NOMO-1 (cell line): ENCODE data around the gene CD63.

ENCODE experiments used
- DNase-seq, 2 experiments: peaks; one replicate each; lab custom pipeline; 2025; ENCODE audit not compliant: unreplicated experiment in 2 of 2; lab: John Stamatoyannopoulos, UW

The CD63 gene

DNA sequence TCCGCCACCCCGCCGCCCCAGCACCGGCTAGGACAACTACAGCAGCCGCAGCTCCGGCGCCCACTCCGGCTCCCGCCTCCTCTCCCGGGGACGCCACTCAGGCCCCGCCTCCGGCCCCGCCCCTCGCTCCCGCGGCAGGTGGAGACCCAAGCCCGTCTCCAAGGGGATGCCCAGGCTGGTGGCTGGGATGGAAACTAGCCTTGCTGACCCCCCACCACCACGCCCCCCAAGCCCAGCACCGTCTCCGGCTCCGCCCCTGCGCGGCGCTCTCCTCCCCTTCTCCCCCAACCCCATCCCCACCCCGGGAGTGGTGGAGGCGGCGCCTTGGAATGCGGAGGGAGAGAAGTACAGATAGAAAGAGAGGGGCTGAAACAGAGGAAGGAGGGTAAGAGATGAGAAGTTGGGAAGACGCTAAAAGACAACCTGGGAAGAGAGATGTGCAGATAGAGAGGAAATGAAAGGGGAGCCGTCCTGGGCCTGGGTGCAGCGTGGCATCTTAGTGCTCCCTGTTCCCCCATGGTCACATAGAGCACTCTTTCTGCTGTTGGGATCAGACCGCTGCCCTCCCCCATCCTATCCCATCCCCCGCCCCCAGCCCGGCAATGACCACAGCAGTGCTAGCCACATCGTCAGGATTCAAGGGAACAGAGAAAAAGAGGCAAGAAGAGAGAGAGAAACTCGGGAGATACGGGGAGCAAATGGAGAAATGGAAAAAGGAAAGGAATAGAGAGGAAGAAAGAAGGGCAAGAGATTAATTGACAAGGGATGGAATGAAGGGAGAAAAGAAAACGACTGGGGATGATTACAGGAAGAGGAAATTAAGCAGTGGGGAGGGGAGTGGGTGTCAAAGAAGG is 20.7 kb downstream of the CD63 start, which contains the start of gene ITGA7:
ITGA7 (minus strand) TSS at position 64 of the 854 bp plus-strand sequence. CDS start 222 bp downstream, outside the sequence.
- DNase-seq = no peak

DNA sequence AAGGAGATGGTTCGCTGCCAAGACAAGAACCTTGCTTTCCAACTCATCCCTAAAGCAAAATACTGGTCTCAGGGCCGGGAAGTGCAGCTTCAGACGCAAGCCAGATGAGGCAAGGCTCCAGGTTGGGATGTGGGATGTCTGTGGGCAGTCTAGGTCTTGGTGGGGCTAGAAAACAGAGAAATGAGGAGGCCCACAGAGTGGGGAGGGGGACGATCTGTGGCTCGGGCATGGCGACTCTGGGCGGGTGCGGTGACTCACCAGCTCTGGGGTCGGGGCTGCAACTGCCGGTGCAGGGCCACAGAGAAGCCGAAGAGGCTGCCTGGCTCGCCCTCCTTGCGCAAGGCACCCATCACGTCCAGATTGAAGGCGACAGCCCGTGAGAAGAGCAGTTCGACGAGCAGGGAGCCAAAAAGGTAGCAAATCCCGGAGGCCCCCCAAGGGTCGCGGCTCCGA is 21.6 kb downstream of the CD63 start:
- peak; percentile 41 to 76 for DNase-seq

DNA sequence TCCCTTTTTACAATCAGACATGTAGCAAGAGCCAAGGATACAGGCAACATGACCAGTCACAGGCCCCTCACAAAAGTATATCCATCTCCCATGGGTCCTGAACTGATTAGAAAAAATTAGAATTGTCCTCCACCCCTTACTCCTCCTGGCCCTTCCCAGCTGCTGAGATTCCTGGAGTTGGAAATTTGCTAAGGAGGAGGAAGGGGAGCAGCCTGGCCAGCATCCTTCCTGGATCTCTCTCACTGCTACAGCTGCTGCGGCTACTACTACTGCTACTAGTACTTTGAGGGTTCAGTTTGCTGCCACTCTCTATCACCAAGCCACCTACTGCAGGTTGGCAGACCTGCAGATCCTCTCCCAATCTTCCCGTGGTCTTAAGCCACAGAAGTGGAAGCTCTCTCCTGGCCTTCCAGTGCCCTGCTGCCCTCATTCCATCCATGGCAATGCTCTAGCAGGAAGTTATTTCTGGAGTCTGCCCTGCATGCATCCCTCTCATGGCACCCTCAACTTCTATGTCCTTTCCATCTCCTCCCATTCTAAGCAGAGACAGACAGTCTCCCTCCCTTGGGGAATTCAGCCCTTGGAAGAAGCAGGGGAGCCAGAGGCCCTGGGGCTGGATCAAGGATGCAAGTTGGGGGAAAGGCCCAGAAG is 22.1 kb downstream of the CD63 start:
- DNase-seq = no peak

DNA sequence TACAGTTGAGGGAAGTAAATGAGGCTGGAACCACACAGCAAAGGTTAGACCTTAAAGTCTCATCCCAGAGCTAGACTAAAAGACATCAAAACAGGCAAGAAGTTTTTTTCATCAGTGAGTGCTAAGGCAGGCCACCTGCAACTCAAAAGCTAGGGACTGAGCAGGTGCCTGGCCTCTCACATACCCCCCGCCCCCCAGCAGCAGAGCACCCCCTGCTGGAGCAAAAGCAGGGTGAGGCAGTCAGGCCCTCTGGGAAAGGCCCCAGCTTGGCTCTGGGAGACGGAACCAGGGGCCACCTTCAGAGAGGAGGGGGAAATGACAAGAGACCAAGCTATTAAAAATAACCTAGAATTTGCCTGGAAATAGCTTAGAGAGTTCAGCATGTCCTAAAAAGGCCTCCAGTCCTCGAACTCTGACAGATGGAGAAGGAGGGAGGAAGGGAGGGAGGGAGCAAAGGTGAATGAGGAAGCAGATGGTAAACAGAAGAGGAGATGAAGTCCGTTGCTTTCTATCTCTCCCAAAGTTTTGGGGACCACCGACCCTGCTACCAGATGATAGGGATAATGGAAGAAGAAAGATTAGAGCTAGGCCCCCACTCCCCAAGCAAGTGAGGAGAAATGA is 22.9 kb downstream of the CD63 start:
- peak in 1 of 2 experiments; percentile 16 for DNase-seq

DNA sequence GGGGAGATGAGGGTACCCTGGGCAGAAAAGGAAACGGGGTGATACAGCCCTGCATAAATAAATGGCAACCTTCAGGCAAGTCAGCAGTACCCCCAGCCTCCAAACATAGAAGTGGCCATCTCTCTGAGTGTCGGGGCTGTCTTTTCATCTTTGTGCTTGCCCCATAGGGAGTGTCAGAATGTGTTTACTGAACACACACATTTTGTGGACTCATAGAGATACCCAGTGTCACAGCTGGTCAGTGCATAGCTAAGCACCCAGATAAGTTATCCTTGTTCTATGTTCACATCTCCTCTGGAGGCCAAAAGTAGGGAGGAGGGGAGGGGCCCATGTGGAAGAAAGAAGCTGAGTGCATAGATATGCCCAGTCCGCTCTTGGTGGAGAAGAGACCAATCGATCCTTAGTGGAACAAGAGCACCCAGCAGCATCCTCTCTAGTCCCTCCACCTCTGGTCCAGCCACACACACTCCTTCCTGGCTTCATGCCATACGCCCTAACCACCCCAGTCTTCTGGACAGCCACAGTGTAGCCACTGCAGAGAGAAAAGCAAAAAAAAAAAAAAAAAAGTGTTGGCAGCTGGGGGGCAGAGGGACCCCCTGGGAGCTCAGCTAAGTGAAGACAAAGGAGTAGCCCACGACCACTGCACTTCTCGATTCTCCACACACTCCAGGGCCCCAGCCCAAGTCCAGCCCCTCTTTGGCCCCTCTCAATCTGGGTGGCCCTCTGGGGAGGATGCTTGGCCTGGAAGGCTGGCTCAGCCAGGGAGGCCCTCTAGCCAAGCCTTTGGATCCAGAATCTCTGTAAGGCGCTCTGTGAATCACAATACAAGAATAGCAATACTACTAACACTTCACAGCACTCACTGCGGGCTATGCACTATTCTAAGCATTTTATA is 23.7 kb downstream of the CD63 start:
- DNase-seq = no peak

DNA sequence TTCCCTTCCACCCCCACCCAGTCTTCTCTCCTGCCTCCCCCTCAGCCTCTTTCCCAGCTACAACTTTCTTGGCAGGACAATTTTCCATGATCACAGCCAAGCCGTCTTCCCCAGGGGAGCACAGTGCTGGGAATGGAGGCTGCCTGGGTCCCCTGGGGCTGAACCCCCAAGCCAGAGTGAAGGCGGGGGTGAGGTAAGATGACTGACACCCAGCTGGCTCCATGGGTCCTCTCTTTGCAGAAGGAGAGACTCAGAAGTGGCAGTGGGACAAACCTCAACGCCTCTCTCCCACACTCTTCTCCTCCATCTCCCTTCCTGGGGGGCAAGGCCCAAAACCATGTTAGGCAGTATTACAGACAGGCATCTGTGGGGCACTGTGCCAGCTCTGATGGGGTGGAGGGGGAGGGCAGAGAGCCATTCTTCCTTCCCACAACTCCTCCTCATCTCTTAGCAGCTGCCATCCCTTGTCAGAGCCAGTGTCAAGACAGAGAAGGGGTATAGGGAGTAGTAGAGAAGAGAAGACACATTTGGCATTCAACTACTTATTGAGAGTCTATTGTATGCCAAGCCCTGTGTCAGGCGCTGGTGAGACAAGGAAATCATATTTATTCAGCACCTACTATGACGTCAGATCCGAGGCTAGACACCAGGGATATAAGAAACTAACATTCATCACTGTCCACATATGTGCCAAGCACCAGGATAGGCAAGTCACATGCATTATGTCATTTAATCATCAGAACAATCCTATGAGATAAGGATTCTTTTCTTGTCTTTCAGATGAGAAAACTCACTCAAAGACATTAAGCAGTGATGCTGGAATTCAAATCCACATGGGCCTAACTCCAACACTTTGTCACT is 24.7 kb downstream of the CD63 start:
- DNase-seq = no peak

DNA sequence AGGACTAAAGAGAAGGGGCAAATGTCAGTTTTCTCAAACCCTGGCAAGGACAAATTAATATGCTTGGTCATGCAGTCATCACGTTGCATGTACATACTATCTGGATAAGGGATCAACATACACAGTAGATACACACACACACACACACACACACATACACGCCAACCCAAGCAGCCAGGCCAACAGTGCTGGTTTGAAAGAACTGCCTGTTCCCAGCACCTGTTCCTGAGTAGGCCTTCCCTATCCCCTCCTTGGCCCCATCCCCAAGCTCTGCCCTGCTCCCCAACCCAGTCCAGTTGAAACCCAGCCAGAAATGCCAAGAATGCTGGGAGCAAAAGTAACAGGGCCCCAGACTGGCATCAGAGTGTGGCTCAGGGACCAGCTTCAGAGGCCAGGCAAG is 25.5 kb downstream of the CD63 start:
- no peak for DNase-seq

DNA sequence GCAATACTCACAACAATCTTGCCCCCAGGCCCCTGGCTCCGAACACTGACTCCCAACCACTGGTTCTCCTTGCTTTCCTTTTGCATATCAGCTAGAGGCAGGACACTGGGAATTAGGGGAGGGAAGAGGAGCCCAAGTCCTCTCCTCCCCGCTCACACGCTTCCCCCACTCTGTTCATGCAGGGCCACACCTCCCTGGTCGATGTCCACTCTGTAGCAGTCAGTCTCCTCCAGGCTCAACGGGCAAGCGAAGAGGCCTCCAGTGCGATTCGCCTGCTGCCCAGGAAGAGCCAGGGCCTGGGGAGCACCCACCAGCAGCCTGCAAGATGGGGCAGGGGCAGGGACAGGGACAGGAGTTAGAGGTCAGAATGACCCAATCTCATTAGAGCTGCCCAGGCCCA is 25.9 kb downstream of the CD63 start:
- no peak for DNase-seq

DNA sequence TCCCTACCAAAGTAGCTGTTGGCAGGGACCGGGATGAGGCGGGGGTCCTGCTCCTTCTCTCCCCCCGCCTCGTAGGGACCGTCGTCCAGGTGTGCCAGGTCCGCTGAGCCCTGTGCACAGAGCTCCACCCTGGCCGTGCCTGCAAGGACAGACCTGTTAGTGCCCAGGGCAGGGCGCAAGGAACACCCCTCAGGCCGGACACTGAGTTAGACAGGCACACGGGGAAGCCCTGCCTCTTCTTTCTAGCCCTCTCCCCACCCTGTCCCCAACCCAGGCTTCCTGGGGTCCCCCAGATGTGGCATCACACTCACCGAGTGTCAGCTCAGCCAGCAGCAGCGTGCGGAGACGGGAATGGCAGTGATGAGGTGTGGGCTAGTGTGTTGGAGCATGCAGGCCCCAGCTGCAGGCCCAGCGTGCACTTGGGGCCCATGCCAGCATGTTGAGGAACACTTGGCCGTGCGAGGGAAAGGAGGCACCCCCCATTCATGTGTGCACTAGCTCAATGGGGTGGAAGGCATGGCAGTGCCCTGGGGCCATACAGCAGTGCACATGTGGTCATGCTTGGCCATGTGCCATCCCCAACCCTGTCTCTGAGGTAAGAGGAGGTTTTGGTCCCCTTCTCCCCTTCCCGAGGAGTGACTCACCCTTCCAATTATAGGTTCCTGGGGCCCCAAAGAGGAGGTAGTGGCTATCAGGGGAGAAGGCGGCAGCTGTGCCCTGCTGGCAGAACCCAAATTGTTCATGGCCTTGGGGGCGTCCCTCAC is 28.4 kb downstream of the CD63 start:
- DNase-seq = peak; percentile 47 to 52

DNA sequence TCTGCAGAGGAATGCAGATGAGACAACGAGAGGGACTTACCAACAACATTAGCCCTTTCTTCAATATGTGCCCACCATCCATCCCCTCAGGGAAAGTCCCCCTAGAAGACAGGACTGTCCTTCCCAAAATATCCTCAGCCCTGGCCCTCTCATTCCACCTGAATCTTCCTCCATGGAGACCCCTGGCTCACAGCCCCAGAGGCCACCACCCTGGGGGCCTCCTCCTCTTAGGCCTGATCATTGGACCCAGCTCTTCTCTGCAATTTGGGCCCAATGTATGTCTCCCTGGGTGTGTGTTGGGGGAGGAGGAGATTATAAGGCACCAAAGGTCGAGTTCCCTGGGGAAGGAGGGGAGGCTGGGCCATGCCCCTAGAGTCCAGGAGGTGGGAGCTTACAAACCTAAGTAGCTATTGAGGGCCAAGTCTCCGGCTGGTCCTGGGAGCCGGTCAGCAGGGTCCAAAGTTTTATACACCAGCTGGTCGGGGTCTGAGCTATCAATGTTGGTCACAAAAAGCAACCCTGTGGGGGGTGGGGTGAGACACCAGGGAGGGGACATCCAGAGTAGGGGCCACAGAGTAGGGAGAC is 29.2 kb downstream of the CD63 start:
- DNase-seq = no peak

DNA sequence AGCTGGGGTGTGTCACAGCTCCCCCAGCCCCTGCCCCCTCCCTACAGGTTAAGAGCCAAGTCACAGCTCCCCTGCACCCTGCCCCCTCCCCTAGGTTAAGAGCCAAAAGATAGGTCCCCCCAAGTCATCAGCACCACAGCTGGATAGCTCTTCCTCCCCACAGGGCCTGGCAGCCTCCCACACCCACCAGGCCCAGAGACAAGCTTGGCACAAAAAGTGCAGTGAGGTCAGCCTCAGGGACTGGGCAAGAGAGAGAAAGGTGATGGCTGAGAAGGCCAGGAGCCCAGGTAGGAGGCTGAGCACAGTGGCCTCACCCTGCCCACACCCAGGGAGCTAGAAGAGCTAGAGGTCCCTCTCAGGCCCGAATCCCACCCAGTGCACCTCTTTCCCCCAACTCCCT is 29.8 kb downstream of the CD63 start:
- no peak for DNase-seq

DNA sequence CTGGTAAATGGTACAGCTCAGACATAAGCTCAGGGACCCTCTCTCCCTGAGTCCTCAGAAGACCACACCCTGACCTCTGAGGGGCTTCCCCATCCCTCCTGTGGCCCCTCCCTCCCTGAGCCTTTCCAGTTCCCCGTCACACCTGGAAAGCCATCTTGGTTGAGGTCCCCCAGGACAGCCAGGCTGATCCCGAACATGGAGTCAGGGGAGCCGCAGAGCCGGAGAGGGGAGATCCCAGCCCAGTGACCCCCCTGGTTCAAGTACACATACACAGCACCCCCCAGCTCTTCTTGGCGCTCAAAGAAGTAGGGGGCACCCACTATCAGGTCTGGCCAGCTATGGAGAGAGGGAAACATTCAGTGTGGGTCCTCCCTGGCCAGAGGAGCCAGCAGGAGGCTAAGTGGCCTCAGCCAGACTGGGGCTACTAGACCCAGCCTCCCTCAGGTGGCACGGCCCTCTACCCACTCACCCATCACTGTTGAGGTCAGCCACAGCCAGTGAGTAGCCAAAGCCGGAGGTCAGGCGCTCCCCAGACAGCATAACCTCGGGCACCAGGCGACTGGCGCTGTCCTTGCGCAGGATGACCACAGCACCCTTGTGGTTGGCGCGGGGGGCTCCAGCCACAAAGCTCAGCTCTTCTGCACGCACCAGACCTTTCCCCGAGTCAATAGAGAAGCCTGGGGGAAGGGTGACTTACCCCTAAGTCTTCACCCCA is 30.4 kb downstream of the CD63 start:
- DNase-seq = no peak

DNA sequence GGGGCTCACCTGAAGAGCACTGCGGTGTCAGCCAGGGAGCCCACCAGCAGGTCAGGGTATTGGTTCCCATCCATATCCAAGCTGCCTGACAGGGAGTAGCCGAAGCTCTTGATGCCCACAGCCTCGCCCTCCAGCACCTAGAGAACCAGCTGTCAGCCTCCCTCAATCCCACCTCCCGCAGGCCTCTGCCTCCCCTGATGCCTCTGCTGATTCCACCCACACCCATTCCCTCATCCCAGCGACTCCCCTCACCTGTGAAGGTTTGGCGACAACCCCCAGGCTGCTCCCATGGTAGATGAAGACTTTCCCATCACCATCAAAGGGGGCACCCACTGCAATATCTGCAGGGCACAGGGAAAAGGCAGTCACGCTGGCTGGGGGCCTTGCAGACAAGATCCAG is 31.1 kb downstream of the CD63 start:
- no peak for DNase-seq

DNA sequence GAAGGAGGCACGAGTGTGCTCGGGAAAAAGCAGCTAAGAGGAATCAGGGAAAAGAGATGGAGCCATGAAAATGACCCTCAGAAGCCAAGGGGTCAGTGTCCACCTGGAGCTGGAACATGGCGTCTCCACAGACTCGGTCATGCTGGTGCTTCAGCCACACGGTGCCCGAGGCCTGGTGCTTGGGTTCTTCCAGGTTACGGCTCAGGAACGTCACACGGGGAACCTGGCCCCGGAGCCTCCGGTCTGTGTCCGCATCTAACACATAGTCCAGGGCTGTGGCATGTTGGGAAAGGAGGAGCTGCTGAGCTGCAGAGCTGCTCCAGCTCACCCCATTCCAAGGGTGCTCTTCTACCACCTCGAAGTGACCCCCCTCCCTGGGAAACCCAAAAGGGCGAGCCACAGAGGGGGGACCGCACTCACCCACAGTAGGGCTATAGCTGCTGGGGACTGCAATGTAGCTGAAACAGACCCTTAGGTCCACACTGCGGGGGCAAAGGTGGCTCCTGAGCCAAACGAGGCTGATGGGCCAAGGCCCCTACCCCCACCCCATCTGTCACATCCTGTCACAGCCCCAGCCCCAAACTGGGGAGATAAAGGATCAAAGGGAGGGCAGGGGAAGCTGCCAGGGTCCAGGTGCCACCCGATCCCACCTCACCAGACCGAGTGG is 31.9 kb downstream of the CD63 start:
- DNase-seq = no peak

DNA sequence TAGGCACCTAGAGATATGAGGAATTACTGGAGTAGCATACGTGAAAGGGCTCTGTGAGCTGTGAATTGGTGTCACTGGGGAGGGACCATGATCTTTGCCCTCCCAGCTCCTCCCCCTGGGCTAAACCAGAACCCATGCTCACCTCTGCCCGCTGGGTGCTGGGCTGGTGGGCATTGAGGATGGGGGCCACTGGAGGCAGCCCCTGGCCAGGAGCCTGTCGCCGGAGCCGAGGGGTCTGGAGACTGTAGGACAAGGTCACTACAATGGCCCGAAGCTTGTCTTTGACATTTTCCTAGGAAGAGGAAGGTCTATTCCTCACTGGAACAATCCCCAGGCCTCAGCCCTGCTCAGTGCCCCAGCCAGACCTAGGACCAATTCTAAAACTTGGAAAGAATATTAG is 32.7 kb downstream of the CD63 start:
- DNase-seq = no peak

DNA sequence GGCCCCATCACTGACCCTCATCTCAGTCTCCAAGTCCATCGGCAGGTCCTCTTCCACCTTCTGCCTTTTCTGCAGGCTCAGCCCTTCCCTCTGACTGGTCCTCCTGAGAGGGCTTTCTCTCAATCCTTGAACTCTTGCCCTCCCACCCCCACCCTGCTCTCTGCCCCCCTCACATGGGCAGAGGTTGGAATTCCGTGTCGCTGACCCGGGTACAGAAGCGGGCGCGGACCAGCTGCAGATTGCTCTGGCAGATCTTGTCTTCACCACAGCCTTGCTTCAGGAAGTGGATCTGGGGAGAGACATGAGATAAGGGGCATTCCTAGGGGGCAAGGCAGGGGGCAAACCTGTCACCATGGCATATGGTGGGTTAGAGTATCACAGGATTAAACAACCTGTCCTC is 33.5 kb downstream of the CD63 start:
- no peak for DNase-seq

DNA sequence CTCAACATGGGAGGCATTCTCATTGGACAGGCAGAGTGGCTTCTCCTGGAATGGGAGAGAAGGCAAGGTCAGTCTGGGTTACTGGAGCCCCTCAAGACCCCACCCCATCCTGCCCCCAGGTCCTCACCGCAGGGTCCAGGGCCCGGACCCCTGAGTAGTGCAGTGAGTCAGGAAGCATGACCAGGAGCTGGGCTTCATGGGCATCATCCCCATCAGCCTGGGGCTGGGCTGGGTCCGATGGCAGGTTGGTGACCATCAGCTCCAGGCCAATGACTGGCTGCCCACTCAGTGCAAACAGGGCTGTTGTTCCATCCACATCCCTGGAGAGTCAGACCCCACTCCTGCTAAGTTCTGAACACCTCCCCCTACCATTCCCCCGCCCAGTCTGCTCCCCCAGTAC is 34.2 kb downstream of the CD63 start:
- no peak for DNase-seq

DNA sequence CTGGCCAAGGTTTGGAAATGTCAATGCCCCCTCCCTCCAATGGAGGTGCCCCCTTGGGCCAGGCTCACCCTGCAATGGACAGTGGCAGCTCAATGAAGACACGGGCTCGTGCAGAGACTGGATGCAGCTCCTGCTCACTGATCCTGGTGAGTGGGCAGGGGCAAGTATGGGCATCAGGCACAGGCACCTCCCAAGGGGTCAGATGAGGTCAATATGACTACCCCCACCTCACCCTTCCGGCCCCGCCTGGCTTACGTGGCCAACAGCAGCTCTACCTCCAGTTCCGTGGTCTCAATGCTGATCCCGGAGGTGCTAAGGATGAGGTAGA is 34.7 kb downstream of the CD63 start:
- no peak for DNase-seq
